Osteoblast (primary cell): ENCODE results near the gene MTCL3.
A peak's percentile ranks its signal among the peaks of the same experiment; 100 is the strongest.
"Not testable (repeated sequence)": the region's sequence is repeated elsewhere in the genome, so short reads cannot be mapped to it uniquely, and the experiment has no call there.

ENCODE experiments used
- DNase-seq: peaks from one replicate; pipeline ENCODE4 v3.0.0; 2011; ENCODE audit warnings: low spot score, mixed read lengths; ENCODE audit not compliant: insufficient read length; ENCODE audit errors: missing footprints
- H2AFZ ChIP-seq: 2 replicates; pipeline ENCODE4 v1.6.0; 2011; ENCODE audit warnings: mild to moderate bottlenecking, low read length
- H3K27ac ChIP-seq: 2 replicates; pipeline ENCODE4 v1.5.1; 2011; ENCODE audit warnings: mild to moderate bottlenecking, low read depth, low read length, moderate library complexity
- H3K27me3 ChIP-seq: 2 replicates; pipeline ENCODE4 v1.6.0; 2012; ENCODE audit warnings: mild to moderate bottlenecking, control low read depth, inconsistent platforms, low read length, moderate library complexity; ENCODE audit not compliant: insufficient read depth
- H3K36me3 ChIP-seq: 2 replicates; pipeline ENCODE4 v1.5.1; 2011; ENCODE audit warnings: mild to moderate bottlenecking, low read length, control low read depth, moderate library complexity; ENCODE audit not compliant: insufficient read depth
- H3K4me1 ChIP-seq: 2 replicates; pipeline ENCODE4 v1.5.1; 2011; ENCODE audit warnings: mild to moderate bottlenecking, low read length, control low read depth, moderate library complexity; ENCODE audit not compliant: insufficient read depth
- H3K4me2 ChIP-seq: 2 replicates; pipeline ENCODE4 v1.6.0; 2011; ENCODE audit warnings: mild to moderate bottlenecking, low read length; ENCODE audit not compliant: insufficient read depth
- H3K4me3 ChIP-seq: fragments of 200-600 bp; sonication (generic); 3 replicates; pipeline ENCODE4 v1.5.1; 2012; ENCODE audit warnings: mild to moderate bottlenecking, low read length, inconsistent platforms; ENCODE audit not compliant: insufficient read depth
- H3K79me2 ChIP-seq: 2 replicates; pipeline ENCODE4 v1.6.0; 2012; ENCODE audit warnings: mild to moderate bottlenecking, low read length, control low read depth, inconsistent platforms; ENCODE audit not compliant: insufficient read depth
- H3K9me3 ChIP-seq: 2 replicates; pipeline ENCODE4 v1.5.1; 2011; ENCODE audit warnings: low read depth, low read length, control low read depth
- H4K20me1 ChIP-seq: 2 replicates; pipeline ENCODE4 v1.6.0; 2012; ENCODE audit warnings: mild to moderate bottlenecking, low read length, control low read depth; ENCODE audit not compliant: insufficient read depth
- TF ChIP-seq, protein P1 (sequence below): IDR thresholded peaks from 2 replicates; pipeline ENCODE4 v1.5.1; 2011; ENCODE audit warnings: mild to moderate bottlenecking, low read depth, low read length, moderate library complexity; ENCODE audit errors: extremely low read depth

MTCL3 gene

GRCh38 chr6:127439718-127440117 is 79.4 kb downstream of the MTCL3 start:
- Histone ChIP-seq H3K4me2 (no peak overlapping the region), H2AFZ (no peak overlapping the region), H3K27ac (no peak overlapping the region), H3K27me3 (no peaks in the 10 kb centered on the region), H3K4me3 (no peak overlapping the region), H4K20me1 (no peaks in the 10 kb centered on the region), H3K36me3 (no peaks in the 10 kb centered on the region), H3K4me1 (no peaks in the 10 kb centered on the region), H3K79me2 (no peaks in the 10 kb centered on the region), H3K9me3 (no peaks in the 10 kb centered on the region)
- TF ChIP-seq, protein P1, sequence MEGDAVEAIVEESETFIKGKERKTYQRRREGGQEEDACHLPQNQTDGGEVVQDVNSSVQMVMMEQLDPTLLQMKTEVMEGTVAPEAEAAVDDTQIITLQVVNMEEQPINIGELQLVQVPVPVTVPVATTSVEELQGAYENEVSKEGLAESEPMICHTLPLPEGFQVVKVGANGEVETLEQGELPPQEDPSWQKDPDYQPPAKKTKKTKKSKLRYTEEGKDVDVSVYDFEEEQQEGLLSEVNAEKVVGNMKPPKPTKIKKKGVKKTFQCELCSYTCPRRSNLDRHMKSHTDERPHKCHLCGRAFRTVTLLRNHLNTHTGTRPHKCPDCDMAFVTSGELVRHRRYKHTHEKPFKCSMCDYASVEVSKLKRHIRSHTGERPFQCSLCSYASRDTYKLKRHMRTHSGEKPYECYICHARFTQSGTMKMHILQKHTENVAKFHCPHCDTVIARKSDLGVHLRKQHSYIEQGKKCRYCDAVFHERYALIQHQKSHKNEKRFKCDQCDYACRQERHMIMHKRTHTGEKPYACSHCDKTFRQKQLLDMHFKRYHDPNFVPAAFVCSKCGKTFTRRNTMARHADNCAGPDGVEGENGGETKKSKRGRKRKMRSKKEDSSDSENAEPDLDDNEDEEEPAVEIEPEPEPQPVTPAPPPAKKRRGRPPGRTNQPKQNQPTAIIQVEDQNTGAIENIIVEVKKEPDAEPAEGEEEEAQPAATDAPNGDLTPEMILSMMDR: no peak
- DNase-seq: no peak

DNA sequence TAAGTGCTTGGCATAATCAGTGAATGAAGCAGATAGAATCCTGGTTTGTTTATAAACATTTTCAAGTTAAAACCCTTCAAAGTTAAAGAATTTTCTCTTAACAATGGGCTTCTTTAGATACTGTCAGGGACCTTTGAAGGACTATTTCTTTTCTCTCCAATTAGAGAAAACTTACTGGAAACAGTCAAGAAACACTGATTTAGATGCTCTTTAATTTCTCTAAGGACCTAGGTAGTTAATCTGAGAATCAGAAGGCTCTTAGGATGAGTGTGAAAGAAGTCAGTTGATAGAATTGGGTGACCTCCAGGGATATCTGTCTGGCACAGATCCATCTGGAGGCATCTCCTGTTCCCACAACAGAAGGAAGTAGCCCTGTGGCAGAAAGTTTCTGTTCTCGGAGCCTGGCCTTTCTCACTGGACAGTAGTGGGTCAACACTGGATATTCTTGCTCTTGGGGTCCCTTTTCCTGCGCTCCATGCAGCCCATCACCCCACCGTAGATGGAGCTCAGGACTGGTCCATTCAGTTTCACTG is 82.5 kb downstream of the MTCL3 start:
- Histone ChIP-seq H3K27ac (no peak overlapping the region), H3K36me3 (no peaks in the 10 kb centered on the region), H3K79me2 (no peaks in the 10 kb centered on the region), H3K4me3 (no peak overlapping the region), H4K20me1 (no peaks in the 10 kb centered on the region), H3K9me3 (no peaks in the 10 kb centered on the region), H2AFZ (no peak overlapping the region), H3K4me2 (no peak overlapping the region), H3K4me1 (no peaks in the 10 kb centered on the region), H3K27me3 (no peaks in the 10 kb centered on the region)
- DNase-seq: no peak
- TF ChIP-seq, protein P1: no peak

- no peaks in the 10 kb centered on the region for H3K36me3 ChIP-seq
- no peak overlapping the region for H3K4me2 ChIP-seq
- no peaks in the 10 kb centered on the region for H3K9me3 ChIP-seq
- H2AFZ ChIP-seq: no peak overlapping the region
- H3K4me3 ChIP-seq: no peak overlapping the region
- no peaks in the 10 kb centered on the region for H3K4me1 ChIP-seq
- H3K27me3 ChIP-seq: no peaks in the 10 kb centered on the region
- DNase-seq: peak; percentile 38
- no peaks in the 10 kb centered on the region for H3K79me2 ChIP-seq
- TF ChIP-seq, protein P1: no peak
- no peak overlapping the region for H3K27ac ChIP-seq
- H4K20me1 ChIP-seq: no peaks in the 10 kb centered on the region
These were observed 83.4 kb downstream of the MTCL3 start for GRCh38 chr6:127435626-127436220.

GRCh38 chr6:127434651-127435050 is 84.5 kb downstream of the MTCL3 start:
- no peak overlapping the region for H2AFZ ChIP-seq
- H3K27me3 ChIP-seq: no peaks in the 10 kb centered on the region
- no peaks in the 10 kb centered on the region for H3K9me3 ChIP-seq
- no peak overlapping the region for H3K27ac ChIP-seq
- H3K4me1 ChIP-seq: no peaks in the 10 kb centered on the region
- TF ChIP-seq, protein P1: no peak
- no peaks in the 10 kb centered on the region for H3K36me3 ChIP-seq
- H3K4me3 ChIP-seq: no peak overlapping the region
- no peak for DNase-seq
- H4K20me1 ChIP-seq: no peaks in the 10 kb centered on the region
- H3K79me2 ChIP-seq: no peaks in the 10 kb centered on the region
- no peak overlapping the region for H3K4me2 ChIP-seq

- not testable (repeated sequence) for H3K27me3 ChIP-seq, H3K27ac ChIP-seq, H3K4me2 ChIP-seq, DNase-seq, H2AFZ ChIP-seq, H3K9me3 ChIP-seq, H3K4me3 ChIP-seq, H3K36me3 ChIP-seq, H3K79me2 ChIP-seq, H3K4me1 ChIP-seq, H4K20me1 ChIP-seq
These were observed 90.6 kb downstream of the MTCL3 start for GRCh38 chr6:127428562-127428961.
